Measurements from ENCODE around the gene ECHS1.

The ECHS1 gene

DNA sequence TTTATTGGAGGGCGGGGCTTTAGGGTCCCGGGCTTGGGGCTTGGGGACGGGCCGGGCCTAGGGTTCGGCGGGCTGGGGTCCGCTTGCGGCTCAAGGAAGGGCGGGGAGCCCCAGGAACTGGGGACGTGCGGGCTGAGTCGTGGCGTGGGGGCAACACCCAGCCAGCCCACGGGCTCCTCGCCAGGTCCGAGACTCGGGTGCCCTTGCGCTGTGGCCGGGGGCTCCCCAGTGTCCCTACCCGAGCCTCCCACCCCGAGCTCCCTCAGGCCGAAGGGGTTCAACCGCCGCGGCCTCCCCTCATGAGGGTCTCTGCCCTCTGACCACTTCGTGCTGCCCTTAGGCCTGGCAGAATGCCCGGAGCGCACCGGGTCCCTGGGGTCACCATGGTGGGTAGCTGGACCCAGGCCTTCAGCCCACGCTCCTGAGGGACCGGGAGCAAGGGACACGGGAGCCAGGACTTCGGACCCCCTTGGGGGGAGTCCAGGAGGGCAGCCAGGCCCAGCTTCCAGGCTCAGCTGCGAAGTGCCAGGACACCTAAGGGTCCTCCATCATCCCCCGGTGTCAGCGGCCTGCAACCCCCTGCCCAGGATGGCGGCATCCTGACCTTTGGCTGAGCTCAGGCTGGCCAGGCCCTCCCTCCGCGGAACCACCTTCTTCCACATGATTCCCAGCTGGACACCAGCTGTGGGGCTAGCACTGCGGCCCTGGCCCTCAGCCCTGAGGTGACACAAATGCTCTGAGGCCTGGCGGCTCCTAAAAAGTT, 14.8 kb downstream of the ECHS1 start:
- no peak for TF ChIP-seq CTCF (IDR thresholded peaks at IDR 0.05; ENCODE audit: low read depth, low read length)
- no peak for DNase-seq (ENCODE audit: low read depth in 2 of 2)
- no peak overlapping the region for H3K4me3 ChIP-seq (replicated peaks in 1 of 2; ENCODE audit: low read depth in 2 of 2, low read length in 2 of 2)

GRCh38 chr10:133357285-133358161, 15.6 kb downstream of the ECHS1 start, which contains the start of gene FUOM:
FUOM (minus strand) TSS chr10:133358019; CDS start chr10:133358007, 12 bp downstream.
- no peak for TF ChIP-seq CTCF (IDR thresholded peaks at IDR 0.05; ENCODE audit: low read depth, low read length)
- peak in 1 of 2 donors; percentile 64 for DNase-seq (ENCODE audit: low read depth in 2 of 2)
- peak within 1 kb of the TSS; percentile 50 to 53 for H3K4me3 ChIP-seq (replicated peaks in 1 of 2; ENCODE audit: low read depth in 2 of 2, low read length in 2 of 2)

DNA sequence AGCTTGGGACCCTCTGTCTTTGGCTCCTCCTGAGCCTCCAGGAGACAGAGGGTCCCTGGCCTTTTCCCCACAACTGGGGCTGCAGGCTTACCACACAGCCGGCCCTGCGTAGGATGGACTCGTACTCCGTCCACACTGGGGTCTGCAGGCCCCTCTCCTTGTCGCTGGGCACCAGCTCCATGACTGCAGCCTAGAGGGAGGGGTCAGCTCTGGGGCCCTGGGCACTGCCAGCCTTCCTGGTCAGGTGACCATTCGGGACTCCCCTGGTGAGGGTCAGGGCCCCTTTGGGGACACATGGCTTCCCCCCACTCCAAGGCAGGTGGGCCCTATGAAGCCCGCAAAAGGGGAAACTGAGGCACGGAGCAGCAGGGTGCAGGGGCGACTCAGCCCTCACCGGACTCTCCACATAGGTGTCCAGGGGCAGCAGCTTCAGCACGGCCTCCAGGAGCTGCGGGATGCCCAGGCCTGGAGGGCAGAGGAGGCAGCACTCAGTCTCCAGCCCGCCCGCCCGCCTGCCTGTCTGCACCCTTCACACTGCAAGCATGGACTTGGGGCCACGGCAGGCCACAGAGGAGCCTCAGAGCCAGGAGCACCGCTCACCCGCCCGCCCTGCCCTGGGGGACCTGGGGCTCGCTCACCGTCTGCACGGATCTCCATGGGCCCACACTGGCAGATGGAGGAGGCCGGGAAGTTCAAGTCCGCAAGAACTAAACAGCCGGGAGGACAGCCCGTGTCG, 16.4 kb downstream of the ECHS1 start:
- DNase-seq (ENCODE audit: low read depth in 2 of 2), result no peak
- peak overlapping the region; percentile 50 to 53 for H3K4me3 ChIP-seq (replicated peaks in 1 of 2; ENCODE audit: low read depth in 2 of 2, low read length in 2 of 2)
- TF ChIP-seq CTCF (IDR thresholded peaks at IDR 0.05; ENCODE audit: low read depth, low read length), result no peak

- DNase-seq (ENCODE audit: low read depth in 2 of 2), result no peak
- H3K4me3 ChIP-seq (replicated peaks in 1 of 2; ENCODE audit: low read depth in 2 of 2, low read length in 2 of 2), result no peak overlapping the region
- no peak for TF ChIP-seq CTCF (IDR thresholded peaks at IDR 0.05; ENCODE audit: low read depth, low read length)
Measured at GRCh38 chr10:133355991-133356390, 17.2 kb downstream of the ECHS1 start.

GRCh38 chr10:133355266-133355665, 17.9 kb downstream of the ECHS1 start:
- DNase-seq (ENCODE audit: low read depth in 2 of 2), result no peak
- no peak overlapping the region for H3K4me3 ChIP-seq (replicated peaks in 1 of 2; ENCODE audit: low read depth in 2 of 2, low read length in 2 of 2)
- TF ChIP-seq CTCF (IDR thresholded peaks at IDR 0.05; ENCODE audit: low read depth, low read length), result no peak

- no peak for DNase-seq (ENCODE audit: low read depth in 2 of 2)
- H3K4me3 ChIP-seq (replicated peaks in 1 of 2; ENCODE audit: low read depth in 2 of 2, low read length in 2 of 2), result no peak overlapping the region
- no peak for TF ChIP-seq CTCF (IDR thresholded peaks at IDR 0.05; ENCODE audit: low read depth, low read length)
Measured at GRCh38 chr10:133354672-133355240, 18.4 kb downstream of the ECHS1 start.
